Inflammatory macrophage treated with lipopolysaccharide for 1 hour (primary cell): ENCODE measurements around the gene CA9.
A peak's percentile ranks its signal among the peaks of the same experiment; 100 is the strongest.
"Not testable (repeated sequence)": the region's sequence is repeated elsewhere in the genome, so short reads cannot be mapped to it uniquely, and the experiment has no call there.

Experiments used
- DNase-seq, 2 donors: peaks; one replicate each; pipeline ENCODE4 v3.0.0-alpha.2; 2020 to 2022

The CA9 gene

GRCh38 chr9:35673132-35674024 is at the start of gene CA9:
TSS of gene CA9 (plus strand) at chr9:35673928. CDS start at chr9:35673960, 32 bp downstream.
- DNase-seq = no peak

GRCh38 chr9:35627575-35627974 is 46.2 kb upstream of the CA9 start:
- no peak for DNase-seq

GRCh38 chr9:35628389-35628991 is 45.2 kb upstream of the CA9 start:
- no peak for DNase-seq

- no peak for DNase-seq
These were observed 44.1 kb upstream of the CA9 start for GRCh38 chr9:35629597-35629996.

GRCh38 chr9:35635730-35636129 is 38.0 kb upstream of the CA9 start:
- DNase-seq = no peak

GRCh38 chr9:35636135-35636876 is 37.4 kb upstream of the CA9 start:
- peak in 1 of 2 donors; percentile 62 for DNase-seq

- DNase-seq = not testable (repeated sequence)
These were observed 36.9 kb upstream of the CA9 start for GRCh38 chr9:35636877-35637246.

- DNase-seq = not testable (repeated sequence)
These were observed 36.2 kb upstream of the CA9 start for GRCh38 chr9:35637427-35637955.

- not testable (repeated sequence) for DNase-seq
These were observed 35.0 kb upstream of the CA9 start for GRCh38 chr9:35638751-35639150.

GRCh38 chr9:35639225-35639624 is 34.5 kb upstream of the CA9 start:
- DNase-seq = not testable (repeated sequence)

GRCh38 chr9:35639631-35640030 is 34.1 kb upstream of the CA9 start:
- DNase-seq = no peak

- DNase-seq = not testable (repeated sequence)
These were observed 33.3 kb upstream of the CA9 start for GRCh38 chr9:35640431-35640830.

- not testable (repeated sequence) for DNase-seq
These were observed 32.2 kb upstream of the CA9 start for GRCh38 chr9:35641478-35641877.

- no peak for DNase-seq
These were observed 30.7 kb upstream of the CA9 start for GRCh38 chr9:35643046-35643445.

GRCh38 chr9:35645736-35646135 is 28.0 kb upstream of the CA9 start:
- not testable (repeated sequence) for DNase-seq

- DNase-seq = no peak
These were observed 27.6 kb upstream of the CA9 start for GRCh38 chr9:35646153-35646532.

- DNase-seq = peak; percentile 83 to 95
These were observed 27.0 kb upstream of the CA9 start for GRCh38 chr9:35646533-35647265.

GRCh38 chr9:35649431-35650340 is 24.0 kb upstream of the CA9 start:
- peak in 1 of 2 donors; percentile 58 for DNase-seq

GRCh38 chr9:35650341-35651158 is 23.2 kb upstream of the CA9 start, which contains the start of gene SIT1:
TSS of gene SIT1 (minus strand) at chr9:35650931. CDS start at chr9:35650853, 78 bp downstream.
- no peak for DNase-seq
